GM12875 (cell line): ENCODE data around the gene CDC34.

Source experiments
- H3K4me3 ChIP-seq: one replicate; pipeline ENCODE4 v1.5.1; 2011; ENCODE audit warnings: low read depth, low read length, control low read depth
- CTCF ChIP-seq: IDR thresholded peaks from 2 replicates; pipeline ENCODE4 v1.5.1; 2011; ENCODE audit warnings: low read depth, mild to moderate bottlenecking, control low read depth, inconsistent platforms, low read length, moderate library complexity, borderline replicate concordance; ENCODE audit not compliant: insufficient read depth

CDC34 gene

GRCh38 chr19:589693-590395 is 58.3 kb downstream of the CDC34 start, which contains the start of gene HCN2:
HCN2 (plus strand) TSS chr19:589881; CDS start chr19:589946, 65 bp downstream.
- H3K4me3 ChIP-seq = no peak within 1 kb of the TSS
- TF ChIP-seq CTCF = no peak

GRCh38 chr19:590396-590745 is 58.8 kb downstream of the CDC34 start:
- no peak overlapping the region for H3K4me3 ChIP-seq
- TF ChIP-seq CTCF = no peak

- H3K4me3 ChIP-seq = no peak overlapping the region
These were observed 59.2 kb downstream of the CDC34 start for GRCh38 chr19:590750-591098.

GRCh38 chr19:591099-591958 is 59.8 kb downstream of the CDC34 start:
- no peak for TF ChIP-seq CTCF

More at GRCh38 chr19:590750-591098, 59.2 kb downstream of the CDC34 start:
- no peak for TF ChIP-seq CTCF

More at GRCh38 chr19:591099-591958, 59.8 kb downstream of the CDC34 start:
- H3K4me3 ChIP-seq = no peak overlapping the region
